PC-3 (cell line): ENCODE results near the gene OR56A5. TPM values are rescaled to one million over a fixed set of nuclear protein-coding genes. Genes with fewer than 3 reads are reported as not detected.

Experiments used
- ATAC-seq: fragments of 200-7000 bp; cut with Tn5 transposase; 2 replicates; pipeline ENCODE4 v1.9.1; 2020; ENCODE audit warnings: mild to moderate bottlenecking, moderate library complexity
- BruUV-seq: library from RNA; stranded (reverse); fragments of 400-500 nt; replicated peaks from 2 replicates; lab custom pipeline; 2021; lab: Mats Ljungman, UMichigan
- CTCF ChIA-PET: fragments of 300-600 bp; sonication (Branson Sonifier 250); formaldehyde crosslinking; loops from one replicate; lab custom pipeline; 2022; ENCODE audit warnings: antibody characterized with exemption; lab: Charles Lee
- POLR2A ChIA-PET: fragments of 300-600 bp; sonication (Branson Sonifier 250); formaldehyde crosslinking; loops from one replicate; lab custom pipeline; 2022; ENCODE audit warnings: antibody characterized with exemption; ENCODE audit not compliant: unreplicated experiment; lab: Charles Lee
- DNase-seq: peaks from one replicate; pipeline ENCODE4 v3.0.0-alpha.2; 2015
- H2AFZ ChIP-seq: fragments of 300-600 bp; sonication (generic); 2 replicates; pipeline ENCODE4 v1.6.0; 2016; ENCODE audit warnings: antibody characterized with exemption, low read length
- H3F3A ChIP-seq: fragments of 300-600 bp; sonication (generic); one replicate; pipeline ENCODE4 v1.6.0; 2017; ENCODE audit warnings: antibody characterized with exemption, low read length, control low read depth, mild to moderate bottlenecking; ENCODE audit not compliant: unreplicated experiment
- H3K27ac ChIP-seq: fragments of 300-600 bp; sonication (generic); 2 replicates; pipeline ENCODE4 v1.5.1; 2016; ENCODE audit warnings: mild to moderate bottlenecking, low read length
- H3K27me3 ChIP-seq: fragments of 300-600 bp; sonication (generic); 2 replicates; pipeline ENCODE4 v1.6.1; 2016; ENCODE audit warnings: low read length, mixed read lengths
- H3K36me3 ChIP-seq: fragments of 300-600 bp; sonication (generic); 2 replicates; pipeline ENCODE4 v1.6.1; 2016; ENCODE audit warnings: low read depth, mixed run types, low read length, mixed read lengths
- H3K4me1 ChIP-seq: fragments of 300-600 bp; sonication (generic); 2 replicates; pipeline ENCODE4 v1.5.1; 2016; ENCODE audit warnings: low read length; ENCODE audit not compliant: insufficient read depth
- H3K4me2 ChIP-seq: fragments of 300-600 bp; sonication (generic); 2 replicates; pipeline ENCODE4 v1.6.0; 2016; ENCODE audit warnings: low read length
- H3K4me3 ChIP-seq: fragments of 300-600 bp; sonication (generic); 2 replicates; pipeline ENCODE4 v1.5.1; 2016; ENCODE audit warnings: mild to moderate bottlenecking, low read length, mixed read lengths
- H3K79me2 ChIP-seq: fragments of 300-600 bp; sonication (generic); 2 replicates; pipeline ENCODE4 v1.6.1; 2017; ENCODE audit warnings: low read length, mixed read lengths
- H3K9ac ChIP-seq: fragments of 300-600 bp; sonication (generic); 2 replicates; pipeline ENCODE4 v1.6.0; 2016; ENCODE audit warnings: mild to moderate bottlenecking, low read length
- H3K9me2 ChIP-seq: fragments of 300-600 bp; sonication (generic); replicated peaks from 2 replicates; pipeline ENCODE4 v1.6.1; 2016; ENCODE audit warnings: mixed run types, low read length, mixed read lengths
- H3K9me3 ChIP-seq: fragments of 300-600 bp; sonication (generic); 2 replicates; pipeline ENCODE4 v1.6.1; 2016; ENCODE audit warnings: low read length, mixed read lengths
- H4K20me1 ChIP-seq: fragments of 300-600 bp; sonication (generic); 2 replicates; pipeline ENCODE4 v1.6.1; 2016; ENCODE audit warnings: low read length, mixed read lengths
- EZH2 ChIP-seq: fragments of 300-600 bp; sonication (generic); IDR thresholded peaks from one replicate; pipeline ENCODE4 v1.6.1; 2017; ENCODE audit warnings: antibody characterized with exemption, mild to moderate bottlenecking, low read length; ENCODE audit not compliant: unreplicated experiment
- EZH2phosphoT487 ChIP-seq: fragments of 300-600 bp; sonication (generic); IDR thresholded peaks from 2 replicates; pipeline ENCODE4 v1.6.1; 2018; ENCODE audit warnings: mild to moderate bottlenecking, antibody characterized with exemption, low read length, borderline replicate concordance
- intact Hi-C: fragments of 100-400 bp; cut with micrococcal nuclease; formaldehyde crosslinking; loops from 2 replicates; pipeline ENCODE4 v1.9.0; 2023
- total RNA-seq: library from RNA; depleted of rRNA; stranded (reverse); fragments of >200 nt; gene quantifications from 2 replicates; pipeline ENCODE4 v1.2.3, GENCODE V29; 2014
- TF ChIP-seq, protein P1 (sequence below): fragments of 300-600 bp; sonication (generic); conservative IDR thresholded peaks from 2 replicates; pipeline ENCODE4 v1.5.1; 2017; ENCODE audit warnings: antibody characterized with exemption, low read depth, mild to moderate bottlenecking, low read length

The OR56A5 gene
- total RNA-seq, 1 experiment from 2014 or later, result not detected

DNA sequence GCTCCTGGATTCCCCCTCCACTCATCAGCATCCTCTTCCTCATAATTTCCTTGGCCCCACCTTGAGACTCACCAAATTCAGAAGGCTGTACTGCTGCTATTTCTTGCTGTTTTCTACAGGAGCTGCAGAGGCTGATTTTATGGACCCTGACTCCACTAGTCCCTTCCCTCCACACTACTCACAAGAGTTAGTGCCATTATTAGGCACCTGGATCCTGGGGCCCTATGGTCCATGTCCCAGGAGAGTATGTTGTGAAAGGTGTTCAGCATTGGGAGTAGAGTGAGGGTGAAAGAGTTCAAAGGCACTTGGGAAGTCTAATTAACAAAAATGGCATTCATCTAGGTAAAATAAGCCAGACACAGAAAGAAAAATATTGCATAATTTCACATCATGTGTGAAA lies 38.6 kb upstream of the OR56A5 start, which contains the start of gene OR56A4:
OR56A4 (minus strand) TSS at position 101 of the 400 bp plus-strand sequence. CDS start 3,954 bp downstream, outside the sequence.
- Histone ChIP-seq H3K36me3 (no peaks in the 10 kb centered on the region), H3K27me3 (peaks cover 29% of the 10 kb centered on the region), H3K9ac (no peak within 1 kb of the TSS), H3K27ac (no peak within 1 kb of the TSS), H3K79me2 (no peaks in the 10 kb centered on the region), H3F3A (no peaks in the 10 kb centered on the region), H2AFZ (no peak within 1 kb of the TSS), H4K20me1 (no peaks in the 10 kb centered on the region), H3K4me2 (no peak within 1 kb of the TSS), H3K9me3 (no peaks in the 10 kb centered on the region), H3K4me3 (no peak within 1 kb of the TSS), H3K9me2 (no peaks in the 10 kb centered on the region), H3K4me1 (no peaks in the 10 kb centered on the region)
- no peak for ATAC-seq
- intact Hi-C loops, result no loop called here
- TF ChIP-seq EZH2phosphoT487 (no peak), EZH2 (no peak)
- TF ChIP-seq, protein P1, sequence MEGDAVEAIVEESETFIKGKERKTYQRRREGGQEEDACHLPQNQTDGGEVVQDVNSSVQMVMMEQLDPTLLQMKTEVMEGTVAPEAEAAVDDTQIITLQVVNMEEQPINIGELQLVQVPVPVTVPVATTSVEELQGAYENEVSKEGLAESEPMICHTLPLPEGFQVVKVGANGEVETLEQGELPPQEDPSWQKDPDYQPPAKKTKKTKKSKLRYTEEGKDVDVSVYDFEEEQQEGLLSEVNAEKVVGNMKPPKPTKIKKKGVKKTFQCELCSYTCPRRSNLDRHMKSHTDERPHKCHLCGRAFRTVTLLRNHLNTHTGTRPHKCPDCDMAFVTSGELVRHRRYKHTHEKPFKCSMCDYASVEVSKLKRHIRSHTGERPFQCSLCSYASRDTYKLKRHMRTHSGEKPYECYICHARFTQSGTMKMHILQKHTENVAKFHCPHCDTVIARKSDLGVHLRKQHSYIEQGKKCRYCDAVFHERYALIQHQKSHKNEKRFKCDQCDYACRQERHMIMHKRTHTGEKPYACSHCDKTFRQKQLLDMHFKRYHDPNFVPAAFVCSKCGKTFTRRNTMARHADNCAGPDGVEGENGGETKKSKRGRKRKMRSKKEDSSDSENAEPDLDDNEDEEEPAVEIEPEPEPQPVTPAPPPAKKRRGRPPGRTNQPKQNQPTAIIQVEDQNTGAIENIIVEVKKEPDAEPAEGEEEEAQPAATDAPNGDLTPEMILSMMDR, result no peak
- no TSS peak for BruUV-seq
- POLR2A ChIA-PET, result no interaction called here
- CTCF ChIA-PET, result no interaction called here
- DNase-seq, result no peak

DNA sequence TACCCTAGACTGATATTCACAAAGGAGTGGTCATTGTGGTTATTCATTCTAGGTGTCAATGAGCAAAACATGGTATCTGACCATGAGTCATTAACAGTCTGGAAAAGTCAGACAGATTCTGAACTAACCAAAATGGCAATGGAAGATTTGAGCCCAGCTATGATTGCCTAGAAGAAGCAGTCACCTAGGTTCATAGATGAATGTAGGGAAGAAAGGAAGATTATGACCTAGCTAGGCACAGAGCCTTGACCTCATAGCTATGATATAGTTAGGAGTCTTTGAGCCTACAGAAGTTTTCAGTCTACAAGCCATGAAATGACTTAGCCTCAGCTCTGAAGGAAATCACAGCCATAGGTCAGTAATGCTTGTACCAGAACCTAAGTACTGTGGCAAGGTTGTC lies 38.1 kb upstream of the OR56A5 start:
- Histone ChIP-seq H3K27ac (no peak overlapping the region), H3K4me3 (no peak overlapping the region), H3K9ac (no peak overlapping the region), H2AFZ (no peak overlapping the region), H3K27me3 (peaks cover 30% of the 10 kb centered on the region), H3K4me1 (no peaks in the 10 kb centered on the region), H3K4me2 (no peak overlapping the region), H4K20me1 (no peaks in the 10 kb centered on the region), H3K79me2 (no peaks in the 10 kb centered on the region), H3K9me2 (no peaks in the 10 kb centered on the region), H3K9me3 (no peaks in the 10 kb centered on the region), H3F3A (no peaks in the 10 kb centered on the region), H3K36me3 (no peaks in the 10 kb centered on the region)
- TF ChIP-seq EZH2phosphoT487, result no peak
- POLR2A ChIA-PET, result no interaction called here
- DNase-seq (no peak), ATAC-seq (no peak)
- intact Hi-C loops, result no loop called here
- BruUV-seq, result no TSS peak
- CTCF ChIA-PET, result no interaction called here

DNA sequence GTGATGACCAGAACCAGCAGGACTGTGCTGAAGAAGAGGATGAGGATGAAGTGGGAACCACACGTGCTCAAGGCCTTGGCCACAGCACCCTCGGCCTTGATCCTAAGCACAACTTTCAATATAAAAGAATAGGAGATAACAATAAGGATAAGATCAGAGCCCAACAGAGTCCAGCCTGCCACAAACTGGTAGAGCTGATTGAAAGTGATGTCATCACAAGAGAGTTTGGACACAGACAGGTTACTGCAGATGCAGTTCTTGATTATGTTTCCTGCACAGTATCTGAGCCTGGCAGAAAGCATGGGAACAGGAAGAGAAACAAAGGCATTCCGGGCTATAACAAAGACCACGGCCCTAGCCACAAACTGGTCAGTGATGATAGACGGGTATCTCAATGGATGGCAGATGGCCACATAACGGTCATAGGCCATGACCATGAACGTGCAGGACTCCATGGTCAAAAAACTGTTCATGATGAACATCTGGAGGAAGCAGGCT lies 34.0 kb upstream of the OR56A5 start:
- no peak overlapping the region for H2AFZ ChIP-seq
- no peaks in the 10 kb centered on the region for H3K9me2 ChIP-seq
- no peaks in the 10 kb centered on the region for H3K4me1 ChIP-seq
- H3K36me3 ChIP-seq, result no peaks in the 10 kb centered on the region
- H3K4me2 ChIP-seq, result no peak overlapping the region
- H3K9me3 ChIP-seq, result no peaks in the 10 kb centered on the region
- no TSS peak for BruUV-seq
- H3K9ac ChIP-seq, result no peak overlapping the region
- ChIA-PET POLR2A (no interaction called here), CTCF (no interaction called here)
- no peak overlapping the region for H3K27ac ChIP-seq
- no peak for ATAC-seq
- H3F3A ChIP-seq, result no peaks in the 10 kb centered on the region
- H3K27me3 ChIP-seq, result peaks cover 14% of the 10 kb centered on the region; the same call in 1 of the 2 replicates
- no peak for DNase-seq
- intact Hi-C loops, result no loop called here
- no peaks in the 10 kb centered on the region for H4K20me1 ChIP-seq
- no peaks in the 10 kb centered on the region for H3K79me2 ChIP-seq
- no peak for TF ChIP-seq EZH2
- no peak for TF ChIP-seq EZH2phosphoT487
- TF ChIP-seq, protein P1, result no peak
- no peak overlapping the region for H3K4me3 ChIP-seq
